ENCODE measurements around the gene TSC2. TPM values are rescaled to one million over a fixed set of nuclear protein-coding genes. Genes with fewer than 3 reads are reported as not detected.

Gene TSC2
- total RNA-seq, 3 donors from 2014 or later, result 41.6 to 52.4 (median 48.9) TPM

DNA sequence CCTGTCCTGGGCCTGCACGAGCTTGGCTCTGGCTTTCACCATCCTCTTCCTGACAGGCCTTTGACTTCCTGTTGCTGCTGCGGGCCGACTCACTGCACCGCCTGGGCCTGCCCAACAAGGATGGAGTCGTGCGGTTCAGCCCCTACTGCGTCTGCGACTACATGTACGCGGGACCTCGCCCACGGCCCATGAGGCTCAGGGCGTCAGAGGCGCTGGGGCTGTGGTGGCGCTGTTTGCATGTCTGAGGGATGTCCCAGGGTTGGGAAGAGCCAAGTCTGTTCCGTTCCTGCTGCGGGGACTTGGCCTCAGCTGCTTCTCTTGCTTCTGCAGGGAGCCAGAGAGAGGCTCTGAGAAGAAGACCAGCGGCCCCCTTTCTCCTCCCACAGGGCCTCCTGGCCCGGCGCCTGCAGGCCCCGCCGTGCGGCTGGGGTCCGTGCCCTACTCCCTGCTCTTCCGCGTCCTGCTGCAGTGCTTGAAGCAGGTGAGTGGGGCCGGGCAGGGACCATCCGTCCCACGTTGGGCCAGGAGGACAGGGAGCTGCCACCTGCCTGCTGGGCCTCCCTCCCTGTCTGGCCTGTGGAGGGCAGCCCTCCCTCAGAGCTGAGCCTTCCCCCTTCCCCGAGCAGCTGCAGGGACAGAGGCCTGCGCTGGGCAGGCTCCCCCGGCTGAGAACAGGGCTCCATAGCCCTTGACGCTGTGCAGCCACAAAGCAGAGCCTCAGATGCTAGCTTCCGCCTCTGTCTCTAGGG lies 23.8 kb downstream of the TSC2 start:
- Histone ChIP-seq H3K4me3 (no peak overlapping the region), H3K27me3 (no peaks in the 10 kb centered on the region), H3K27ac (no peak overlapping the region), H3K4me1 (no peaks in the 10 kb centered on the region), H3K36me3 (no peaks in the 10 kb centered on the region), H3K9me3 (no peaks in the 10 kb centered on the region)
- no peak for DNase-seq (ENCODE audit: low spot score in 2 of 2)
- intact Hi-C loops (cut with DNase I; ENCODE audit: low total_unique reads), result no loop called here
- no peak for TF ChIP-seq POLR2A (IDR thresholded peaks at IDR 0.05)
- no peak for TF ChIP-seq POLR2AphosphoS5 (IDR thresholded peaks at IDR 0.05)
- TF ChIP-seq, protein P1, sequence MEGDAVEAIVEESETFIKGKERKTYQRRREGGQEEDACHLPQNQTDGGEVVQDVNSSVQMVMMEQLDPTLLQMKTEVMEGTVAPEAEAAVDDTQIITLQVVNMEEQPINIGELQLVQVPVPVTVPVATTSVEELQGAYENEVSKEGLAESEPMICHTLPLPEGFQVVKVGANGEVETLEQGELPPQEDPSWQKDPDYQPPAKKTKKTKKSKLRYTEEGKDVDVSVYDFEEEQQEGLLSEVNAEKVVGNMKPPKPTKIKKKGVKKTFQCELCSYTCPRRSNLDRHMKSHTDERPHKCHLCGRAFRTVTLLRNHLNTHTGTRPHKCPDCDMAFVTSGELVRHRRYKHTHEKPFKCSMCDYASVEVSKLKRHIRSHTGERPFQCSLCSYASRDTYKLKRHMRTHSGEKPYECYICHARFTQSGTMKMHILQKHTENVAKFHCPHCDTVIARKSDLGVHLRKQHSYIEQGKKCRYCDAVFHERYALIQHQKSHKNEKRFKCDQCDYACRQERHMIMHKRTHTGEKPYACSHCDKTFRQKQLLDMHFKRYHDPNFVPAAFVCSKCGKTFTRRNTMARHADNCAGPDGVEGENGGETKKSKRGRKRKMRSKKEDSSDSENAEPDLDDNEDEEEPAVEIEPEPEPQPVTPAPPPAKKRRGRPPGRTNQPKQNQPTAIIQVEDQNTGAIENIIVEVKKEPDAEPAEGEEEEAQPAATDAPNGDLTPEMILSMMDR (IDR thresholded peaks at IDR 0.05), result no peak

DNA sequence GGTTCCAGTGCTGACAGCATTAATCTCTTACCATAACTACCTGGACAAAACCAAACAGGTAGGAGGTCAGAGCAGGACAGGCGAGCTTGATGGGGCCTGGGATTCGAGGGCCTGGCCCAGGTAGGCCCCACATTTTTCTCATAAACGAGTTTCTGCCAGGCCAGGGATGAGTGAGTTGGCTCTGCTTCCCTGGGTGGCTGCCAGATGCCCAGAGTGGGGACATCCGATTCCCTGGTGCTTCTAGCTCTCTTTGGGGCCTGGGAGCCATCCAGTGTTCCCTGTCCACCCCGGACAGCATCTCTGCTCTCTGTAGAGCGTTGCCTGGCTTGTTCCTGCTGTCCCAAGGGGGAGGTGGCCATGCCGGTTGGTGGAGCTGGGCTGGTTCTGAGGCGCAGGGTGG lies 25.1 kb downstream of the TSC2 start:
- H3K36me3 ChIP-seq, result no peaks in the 10 kb centered on the region
- H3K9me3 ChIP-seq, result no peaks in the 10 kb centered on the region
- no peaks in the 10 kb centered on the region for H3K4me1 ChIP-seq
- intact Hi-C loops (cut with DNase I; ENCODE audit: low total_unique reads), result no loop called here
- no peak overlapping the region for H3K27ac ChIP-seq
- H3K4me3 ChIP-seq, result no peak overlapping the region
- TF ChIP-seq POLR2AphosphoS5 (IDR thresholded peaks at IDR 0.05), result no peak
- TF ChIP-seq, protein P1 (IDR thresholded peaks at IDR 0.05), result no peak
- TF ChIP-seq POLR2A (IDR thresholded peaks at IDR 0.05), result no peak
- DNase-seq (ENCODE audit: low spot score in 2 of 2), result no peak
- no peaks in the 10 kb centered on the region for H3K27me3 ChIP-seq

DNA sequence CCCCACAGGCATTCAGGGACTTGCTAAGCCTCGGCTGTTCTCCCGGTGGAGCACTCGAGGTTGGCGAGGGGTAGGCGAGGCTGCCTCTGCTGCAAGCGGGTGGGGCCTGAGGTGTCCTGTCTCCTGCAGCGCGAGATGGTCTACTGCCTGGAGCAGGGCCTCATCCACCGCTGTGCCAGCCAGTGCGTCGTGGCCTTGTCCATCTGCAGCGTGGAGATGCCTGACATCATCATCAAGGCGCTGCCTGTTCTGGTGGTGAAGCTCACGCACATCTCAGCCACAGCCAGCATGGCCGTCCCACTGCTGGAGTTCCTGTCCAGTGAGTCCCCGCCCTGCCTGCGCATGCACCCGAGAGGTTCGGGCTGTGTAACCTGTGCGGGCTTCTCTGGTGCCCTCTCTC lies 26.3 kb downstream of the TSC2 start:
- no peaks in the 10 kb centered on the region for H3K27me3 ChIP-seq
- H3K9me3 ChIP-seq, result no peaks in the 10 kb centered on the region
- no peak overlapping the region for H3K4me3 ChIP-seq
- no peaks in the 10 kb centered on the region for H3K36me3 ChIP-seq
- no peaks in the 10 kb centered on the region for H3K4me1 ChIP-seq
- no peak for DNase-seq (ENCODE audit: low spot score in 2 of 2)
- intact Hi-C loops (cut with DNase I; ENCODE audit: low total_unique reads), result no loop called here
- H3K27ac ChIP-seq, result no peak overlapping the region
- TF ChIP-seq POLR2AphosphoS5 (IDR thresholded peaks at IDR 0.05) (no peak), POLR2A (IDR thresholded peaks at IDR 0.05) (no peak)
- TF ChIP-seq, protein P1 (IDR thresholded peaks at IDR 0.05), result no peak

DNA sequence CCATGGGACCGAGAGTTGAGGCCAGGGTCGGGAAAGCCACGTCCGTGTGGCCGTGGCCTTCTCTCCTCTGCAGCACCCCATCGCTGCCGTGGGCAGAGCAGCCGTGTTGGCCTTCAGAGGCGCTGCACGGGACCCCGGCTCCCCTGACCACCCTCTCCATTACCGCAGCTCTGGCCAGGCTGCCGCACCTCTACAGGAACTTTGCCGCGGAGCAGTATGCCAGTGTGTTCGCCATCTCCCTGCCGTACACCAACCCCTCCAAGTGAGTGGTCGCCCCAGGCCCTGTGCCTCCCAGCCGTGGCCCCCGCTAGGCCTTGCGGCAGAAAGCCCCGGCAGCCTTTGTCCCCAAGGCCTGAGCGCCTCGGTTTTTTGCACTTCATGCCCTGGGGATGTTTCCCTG lies 27.8 kb downstream of the TSC2 start:
- H3K4me3 ChIP-seq, result no peak overlapping the region
- no peak overlapping the region for H3K27ac ChIP-seq
- intact Hi-C loops (cut with DNase I; ENCODE audit: low total_unique reads), result loop anchor here (5.0 kb wide), 1 partner anchor 377 kb away; no protein-coding TSS in a partner anchor
- DNase-seq (ENCODE audit: low spot score in 2 of 2), result no peak
- H3K9me3 ChIP-seq, result no peaks in the 10 kb centered on the region
- H3K4me1 ChIP-seq, result no peaks in the 10 kb centered on the region
- no peaks in the 10 kb centered on the region for H3K36me3 ChIP-seq
- TF ChIP-seq POLR2AphosphoS5 (IDR thresholded peaks at IDR 0.05) (no peak), POLR2A (IDR thresholded peaks at IDR 0.05) (no peak)
- TF ChIP-seq, protein P1 (IDR thresholded peaks at IDR 0.05), result no peak
- H3K27me3 ChIP-seq, result no peaks in the 10 kb centered on the region

DNA sequence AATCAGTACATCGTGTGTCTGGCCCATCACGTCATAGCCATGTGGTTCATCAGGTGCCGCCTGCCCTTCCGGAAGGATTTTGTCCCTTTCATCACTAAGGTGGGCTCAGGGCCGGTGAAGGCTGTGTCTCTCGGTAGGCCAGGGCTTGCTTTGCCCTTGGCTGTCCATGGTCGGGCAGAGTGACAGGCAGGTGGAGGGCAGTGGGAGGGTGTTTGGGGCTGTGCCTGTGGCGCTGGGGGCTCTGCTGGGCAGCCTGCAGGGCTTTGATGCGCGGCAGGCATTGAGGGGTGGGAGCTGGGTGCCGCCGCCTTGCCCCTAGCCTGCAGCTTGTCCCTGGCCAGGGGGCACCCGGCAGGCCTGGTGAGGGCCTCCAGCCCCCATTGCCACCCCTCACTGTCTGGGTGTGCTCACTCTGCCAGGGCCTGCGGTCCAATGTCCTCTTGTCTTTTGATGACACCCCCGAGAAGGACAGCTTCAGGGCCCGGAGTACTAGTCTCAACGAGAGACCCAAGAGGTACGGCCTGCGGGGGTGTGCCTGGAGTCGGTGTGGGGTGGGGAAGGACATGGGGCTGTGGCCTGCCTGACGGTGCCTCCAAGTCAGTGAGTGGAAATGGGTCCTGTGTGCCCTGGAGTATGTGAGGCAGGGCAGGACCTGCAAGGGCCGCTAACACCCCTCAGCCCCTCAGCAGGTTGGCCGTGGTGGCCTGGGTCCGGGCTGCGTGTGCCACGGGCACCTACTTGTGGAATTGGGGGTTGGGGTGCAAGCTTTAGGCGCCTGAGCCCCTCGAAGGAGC lies 28.5 kb downstream of the TSC2 start:
- Histone ChIP-seq H3K4me3 (no peak overlapping the region), H3K36me3 (no peaks in the 10 kb centered on the region), H3K9me3 (no peaks in the 10 kb centered on the region), H3K27me3 (no peaks in the 10 kb centered on the region), H3K4me1 (peaks cover 0 to under 1% of the 10 kb centered on the region in 2 donors), H3K27ac (no peak overlapping the region)
- no peak for DNase-seq (ENCODE audit: low spot score in 2 of 2)
- no peak for TF ChIP-seq POLR2A (IDR thresholded peaks at IDR 0.05)
- TF ChIP-seq, protein P1 (IDR thresholded peaks at IDR 0.05), result no peak
- intact Hi-C loops (cut with DNase I; ENCODE audit: low total_unique reads), result loop anchor here (5.0 kb wide), 1 partner anchor 376 kb away; no protein-coding TSS in a partner anchor

Measured in breast epithelium (tissue), 4 donors.